ENCODE results near the gene PSMC4. TPM values are rescaled to one million over a fixed set of nuclear protein-coding genes. Genes with fewer than 3 reads are reported as not detected.

The PSMC4 gene
- total RNA-seq, 1 experiment from 2014 or later: 120 TPM

DNA sequence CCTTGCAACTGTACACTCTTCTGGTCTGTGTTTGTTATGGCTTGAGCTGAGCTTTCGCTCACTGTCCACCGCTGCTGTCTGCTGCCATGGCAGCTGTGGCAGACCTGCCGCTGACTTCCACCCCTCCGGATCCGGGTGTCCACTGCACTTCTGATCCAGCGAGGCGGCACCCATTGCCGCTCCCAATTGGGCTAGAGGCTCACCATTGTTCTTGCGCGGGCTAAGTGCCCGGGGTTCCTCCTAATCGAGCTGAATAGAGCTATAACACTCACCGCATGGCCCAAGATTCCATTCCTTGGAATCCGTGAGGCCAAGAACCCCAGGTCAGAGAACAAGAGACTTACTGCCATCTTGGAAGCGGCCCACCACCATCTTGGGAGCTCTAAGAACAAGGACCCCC, 2.2 kb upstream of the PSMC4 start:
- H3K36me3 ChIP-seq (ENCODE audit: control insufficient read depth in 1 of 2, insufficient read depth in 2 of 2, low read length in 2 of 2): peaks cover 13 to 14% of the 10 kb centered on the region in 2 experiments; a peak in 3 of 4 replicates
- no peak overlapping the region for H3K9ac ChIP-seq (ENCODE audit: low read length)
- H3K4me1 ChIP-seq (ENCODE audit: control insufficient read depth in 1 of 2, insufficient read depth in 2 of 2, low read length in 2 of 2): peaks cover 6 to 18% of the 10 kb centered on the region in 2 experiments
- intact Hi-C loops (cut with micrococcal nuclease): no loop called here
- no peak overlapping the region for H2AFZ ChIP-seq (ENCODE audit: low read depth, low read length, poor library complexity, severe bottlenecking)
- ChIA-PET POLR2A (no interaction called here), CTCF (no interaction called here), RAD21 (ENCODE audit: low non-redundant PET in 1 of 2, low total read pairs in 2 of 2, uncharacterized antibody in 2 of 2, unreplicated experiment in 2 of 2) (no interaction called here)
- H3K9me2 ChIP-seq (ENCODE audit: insufficient read depth): no peaks in the 10 kb centered on the region
- H3K27ac ChIP-seq (ENCODE audit: low read depth, low read length): no peak overlapping the region
- ATAC-seq: no peak
- peaks cover 44% of the 10 kb centered on the region for H3K79me2 ChIP-seq (ENCODE audit: insufficient read depth, low read length)
- no peak for DNase-seq (ENCODE audit: low read depth, low spot score)
- no peak overlapping the region for H3K4me3 ChIP-seq (replicated peaks in 1 of 2; ENCODE audit: low read depth in 1 of 2, low read length in 2 of 2)
- TF ChIP-seq EZH2 (IDR thresholded peaks at IDR 0.05) (no peak), REST (IDR thresholded peaks at IDR 0.05; ENCODE audit: low read depth) (no peak), ZFX (IDR thresholded peaks at IDR 0.05) (no peak), YY1 (IDR thresholded peaks at IDR 0.05; ENCODE audit: extremely low read depth, insufficient replicate concordance, low read depth, low read length) (no peak), CBX3 (IDR thresholded peaks at IDR 0.05; ENCODE audit: low read depth) (no peak), CEBPB (IDR thresholded peaks at IDR 0.05; ENCODE audit: low read depth) (no peak), RAD21 (IDR thresholded peaks at IDR 0.05; ENCODE audit: low read depth) (no peak), FOSL1 (IDR thresholded peaks at IDR 0.05; ENCODE audit: low read depth) (no peak), ZNF274 (IDR thresholded peaks at IDR 0.05; ENCODE audit: low read depth, low read length) (no peak), EZH2phosphoT487 (IDR thresholded peaks at IDR 0.05; ENCODE audit: borderline replicate concordance) (no peak), EGR1 (IDR thresholded peaks at IDR 0.05; ENCODE audit: low read depth) (no peak), POLR2AphosphoS5 (IDR thresholded peaks at IDR 0.05; ENCODE audit: low read depth, low read length) (no peak), SIN3A (IDR thresholded peaks at IDR 0.05; ENCODE audit: low read depth) (no peak), ELF1 (IDR thresholded peaks at IDR 0.05; ENCODE audit: borderline replicate concordance, low read depth) (no peak), ATF3 (IDR thresholded peaks at IDR 0.05) (no peak)
- TF ChIP-seq, protein P1, sequence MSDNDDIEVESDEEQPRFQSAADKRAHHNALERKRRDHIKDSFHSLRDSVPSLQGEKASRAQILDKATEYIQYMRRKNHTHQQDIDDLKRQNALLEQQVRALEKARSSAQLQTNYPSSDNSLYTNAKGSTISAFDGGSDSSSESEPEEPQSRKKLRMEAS (IDR thresholded peaks at IDR 0.05): no peak
- no peaks in the 10 kb centered on the region for H4K20me1 ChIP-seq (ENCODE audit: insufficient read depth)
- H3K4me2 ChIP-seq (ENCODE audit: low read length): peak overlapping the region; percentile 99; the same call in 1 of the 2 replicates
- H3K9me3 ChIP-seq (ENCODE audit: control insufficient read depth in 1 of 2, insufficient read depth in 1 of 2, low read depth in 1 of 2, low read length in 2 of 2): no peaks in the 10 kb centered on the region
- BruUV-seq (replicated peaks): no TSS peak
- no peaks in the 10 kb centered on the region for H3K27me3 ChIP-seq (ENCODE audit: insufficient read depth, low read length)

All from HCT116 (cell line).